HG03025 (cell line): ENCODE data around the gene NR4A2.

ENCODE experiments used
- ATAC-seq: cut with Tn5 transposase; IDR thresholded peaks from one replicate; pipeline ENCODE4 v1.9.1; 2021; ENCODE audit warnings: mild to moderate bottlenecking, moderate library complexity; ENCODE audit not compliant: unreplicated experiment, low FRiP score

The NR4A2 gene

GRCh38 chr2:156332534-156333273, at the start of gene NR4A2:
TSS of gene NR4A2 (minus strand) at chr2:156332721. CDS start at chr2:156330186, 2,535 bp downstream.
- peak; percentile 70 for ATAC-seq

- peak; percentile 89 for ATAC-seq
These were observed 47.7 kb upstream of the NR4A2 start for GRCh38 chr2:156380117-156380645.

DNA sequence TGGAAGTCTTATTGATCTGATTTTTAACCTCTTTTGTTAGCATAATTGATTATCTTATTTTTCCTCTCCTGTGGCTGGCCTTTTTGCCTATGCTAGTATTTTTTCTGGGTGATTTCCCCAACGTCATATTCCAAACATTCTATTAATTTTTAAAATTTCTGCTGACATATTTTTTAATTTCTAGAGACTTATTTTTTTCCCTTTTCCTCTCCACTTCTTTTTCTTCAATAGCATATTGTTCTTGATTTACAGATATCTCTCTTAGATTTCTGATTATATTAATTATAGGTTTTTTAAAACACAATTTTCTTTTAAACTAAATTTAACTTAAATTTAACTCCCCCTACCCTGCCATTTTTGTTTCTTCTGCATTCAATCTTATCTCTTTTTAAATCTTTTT, 47.2 kb upstream of the NR4A2 start:
- no peak for ATAC-seq

DNA sequence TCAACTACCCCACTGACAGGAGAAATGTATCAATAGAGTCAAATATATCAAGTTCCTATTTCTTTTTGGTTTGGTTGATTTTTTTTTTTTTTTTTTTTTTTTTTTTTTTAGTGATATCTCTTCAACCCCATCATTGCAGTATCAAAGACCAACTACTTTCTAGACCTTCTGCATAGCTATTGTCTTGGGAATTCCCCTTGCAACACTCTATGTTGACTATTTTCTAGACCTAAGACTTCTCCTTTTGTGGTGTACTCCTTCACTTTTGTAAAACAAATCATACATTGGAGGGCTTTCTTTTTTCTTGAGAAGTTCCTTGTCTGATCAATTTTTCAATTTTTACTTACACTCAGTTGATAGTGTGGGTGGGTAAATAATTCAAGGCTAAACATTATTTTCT, 46.5 kb upstream of the NR4A2 start:
- ATAC-seq = no peak

DNA sequence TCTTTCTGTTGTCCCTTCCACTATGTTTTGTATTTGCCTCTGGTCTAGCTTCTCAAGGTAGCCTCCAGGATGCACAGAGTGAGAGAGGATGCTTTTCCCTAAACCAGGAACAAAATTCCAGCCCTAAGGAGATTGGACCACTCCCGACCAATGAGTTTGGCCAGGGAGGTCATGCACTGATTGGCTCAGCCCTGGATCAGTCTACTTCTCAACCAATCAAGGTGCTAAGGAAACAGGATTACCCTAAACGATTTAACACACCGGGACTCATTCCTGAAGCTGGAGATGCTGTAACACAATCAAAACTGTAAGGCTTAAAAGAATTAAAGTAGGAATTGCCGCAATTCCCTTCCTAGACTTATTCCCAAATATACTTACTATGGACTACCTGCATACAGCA, 34.2 kb upstream of the NR4A2 start:
- ATAC-seq = no peak

DNA sequence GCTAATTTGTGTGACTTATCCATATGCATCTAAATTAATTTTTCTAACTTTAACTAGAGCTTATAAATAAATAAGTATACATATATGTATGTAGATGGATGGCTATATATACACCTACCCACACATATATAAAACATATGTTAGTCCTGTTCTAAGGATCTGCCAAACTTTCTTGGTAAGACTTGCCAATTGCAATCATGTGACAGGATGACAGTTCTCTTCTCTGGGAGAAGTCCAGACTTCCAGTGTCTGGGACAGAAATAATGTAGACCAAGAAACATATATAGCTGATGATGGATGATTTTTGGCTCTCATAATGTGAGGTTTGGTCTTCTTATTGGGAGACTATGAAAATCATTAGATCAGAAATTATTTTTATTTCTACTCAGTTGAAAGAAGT, 30.6 kb upstream of the NR4A2 start:
- no peak for ATAC-seq

DNA sequence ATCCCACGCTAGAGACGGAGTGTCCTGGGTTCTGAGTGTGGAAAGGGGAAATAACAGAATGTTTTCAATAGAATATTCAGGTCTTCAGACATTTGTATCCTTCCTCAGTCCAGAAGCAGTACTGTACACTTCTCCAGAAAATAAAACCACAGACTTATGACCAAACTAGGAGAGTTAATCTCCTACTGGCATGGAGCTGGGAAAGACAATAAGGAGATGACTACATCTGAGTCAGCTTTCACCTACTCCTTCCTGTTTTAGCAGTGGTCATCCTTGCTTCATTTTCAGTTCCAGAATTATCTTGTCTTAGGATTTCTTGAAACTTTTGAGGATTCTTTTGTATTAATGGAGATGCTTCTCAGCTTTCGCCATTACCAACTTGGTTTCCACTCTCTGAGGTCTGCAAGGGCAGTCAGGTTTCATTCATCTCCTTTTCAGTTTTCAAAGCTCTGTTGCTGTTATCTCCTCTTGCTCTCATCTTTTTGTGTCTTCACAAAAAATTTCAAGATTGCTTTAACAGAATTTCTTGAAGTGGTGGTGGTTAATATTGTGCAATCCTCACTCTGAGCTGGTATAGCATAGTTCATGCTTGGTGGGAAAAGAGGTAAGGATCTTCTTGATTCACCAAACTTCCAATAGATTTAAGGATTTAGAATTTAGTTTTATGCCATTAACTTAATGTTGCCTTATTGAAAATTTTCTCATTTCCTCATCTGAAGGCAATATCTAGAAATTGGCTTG, 23.7 kb upstream of the NR4A2 start:
- ATAC-seq = no peak

DNA sequence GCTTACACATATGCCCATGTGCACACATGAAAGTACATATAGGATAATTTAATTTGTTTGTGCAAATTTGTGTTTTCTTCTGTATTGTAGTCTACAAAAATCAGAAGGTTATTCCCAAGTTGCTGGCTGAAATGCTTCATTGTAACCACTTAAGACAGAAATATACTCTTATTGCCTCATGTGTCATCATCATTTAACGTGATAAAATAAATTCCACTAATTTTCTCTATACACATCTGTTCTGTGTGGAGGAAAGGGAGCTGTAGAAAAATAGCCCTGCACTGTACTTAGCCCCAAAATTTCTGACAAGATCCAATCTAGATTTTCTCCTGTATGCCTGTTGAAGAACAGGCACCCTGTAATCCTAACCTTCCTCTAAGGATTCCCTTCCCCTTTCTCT, 20.4 kb upstream of the NR4A2 start:
- ATAC-seq = no peak

- ATAC-seq = no peak
These were observed 18.0 kb upstream of the NR4A2 start for GRCh38 chr2:156350374-156351142.

GRCh38 chr2:156349605-156350004, 17.1 kb upstream of the NR4A2 start:
- no peak for ATAC-seq

DNA sequence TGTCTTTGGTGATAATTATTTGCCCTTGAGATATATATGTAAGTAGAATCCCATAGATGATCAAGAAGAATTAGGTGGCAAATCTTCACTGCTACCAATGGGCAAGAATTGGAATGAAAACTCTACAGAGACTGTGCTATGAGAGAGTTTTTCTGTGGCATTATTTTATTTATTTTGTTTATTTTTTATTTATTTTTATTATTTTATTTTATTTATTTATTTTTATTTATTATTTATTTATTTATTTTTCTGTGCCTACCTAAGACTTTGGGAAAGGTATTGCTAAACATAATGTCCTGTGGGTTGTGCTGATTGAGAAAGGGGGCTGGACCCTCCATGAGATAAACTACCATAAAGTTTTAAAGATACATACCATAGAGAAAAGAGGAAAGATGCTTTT, 16.6 kb upstream of the NR4A2 start:
- no peak for ATAC-seq

GRCh38 chr2:156347431-156347830, 14.9 kb upstream of the NR4A2 start:
- no peak for ATAC-seq

DNA sequence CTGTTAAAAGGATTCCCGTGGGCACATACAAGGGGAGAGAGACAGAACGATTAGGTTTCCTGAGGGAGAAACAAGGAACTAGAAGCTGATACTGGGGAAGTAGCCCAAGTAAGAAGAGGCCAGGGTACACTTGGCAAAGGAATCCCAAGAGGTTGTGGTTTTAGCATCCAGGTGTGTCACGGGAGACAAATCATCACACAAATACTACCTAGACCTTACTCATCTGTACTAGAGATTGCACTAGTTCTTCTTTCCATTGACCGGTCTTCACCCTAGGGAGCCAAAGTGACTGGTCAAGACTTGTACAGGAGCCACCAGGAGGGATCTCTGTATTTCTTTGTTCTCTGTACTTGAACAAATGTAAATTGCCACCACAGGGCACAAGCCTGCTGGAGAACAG, 14.2 kb upstream of the NR4A2 start:
- no peak for ATAC-seq

DNA sequence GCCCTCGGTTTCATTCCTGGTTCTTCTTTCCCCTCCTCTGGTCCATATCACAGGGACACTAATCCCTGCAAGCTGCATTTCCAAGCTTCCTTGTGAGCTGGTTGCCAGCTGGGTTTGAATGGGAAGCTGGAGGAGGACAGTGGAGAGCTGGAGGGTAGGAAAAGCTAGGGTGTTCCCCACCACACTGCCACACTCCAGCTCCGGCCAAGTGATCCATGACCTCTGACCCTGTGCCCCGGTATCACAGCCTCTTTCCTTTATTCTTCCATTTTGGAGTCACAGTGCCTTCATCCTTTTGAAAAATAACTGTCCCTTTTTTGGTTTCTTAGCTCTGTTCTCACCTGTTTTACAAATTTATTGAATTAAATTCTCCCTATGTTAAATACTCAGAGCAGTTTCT, 13.1 kb upstream of the NR4A2 start:
- ATAC-seq = no peak

DNA sequence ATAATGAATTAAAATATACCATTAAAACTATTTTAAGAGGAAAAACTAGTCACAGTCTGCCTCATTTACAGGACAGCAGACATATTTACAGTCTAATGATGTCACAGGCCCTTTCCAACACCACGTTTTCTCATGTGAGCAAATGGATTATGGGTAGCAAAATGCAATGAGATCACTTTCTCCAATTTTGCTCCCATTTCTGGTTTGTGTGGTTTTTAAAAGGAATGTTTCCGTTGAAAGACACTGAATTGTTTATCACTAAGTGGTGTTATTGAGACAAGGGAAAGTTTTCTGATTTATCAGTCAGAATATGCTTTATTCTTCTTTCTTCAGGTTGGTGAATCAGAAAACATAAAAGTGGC, 11.4 kb upstream of the NR4A2 start:
- ATAC-seq = no peak

- no peak for ATAC-seq
These were observed 10.8 kb upstream of the NR4A2 start for GRCh38 chr2:156343096-156343939.

- peak; percentile 58 for ATAC-seq
These were observed 10.0 kb upstream of the NR4A2 start for GRCh38 chr2:156342254-156343095.

GRCh38 chr2:156341452-156342253, 9.1 kb upstream of the NR4A2 start:
- peak; percentile 85 for ATAC-seq
